Skeletal muscle tissue (tissue), 4 donors: ENCODE results near the gene RPS6KC1. TPM values are rescaled to one million over a fixed set of nuclear protein-coding genes. Genes with fewer than 3 reads are reported as not detected.

ENCODE experiments used
- H3K27ac ChIP-seq: one replicate; pipeline ENCODE4 v1.7.0; 2013; ENCODE audit warnings: mild to moderate bottlenecking, low read depth, low read length, inconsistent platforms
- H3K27me3 ChIP-seq, 3 donors: one replicate each; pipeline ENCODE4 v1.7.0; 2013; ENCODE audit warnings: low read length in 3 of 3; ENCODE audit not compliant: control insufficient read depth in 3 of 3, insufficient read depth in 3 of 3
- H3K36me3 ChIP-seq, 3 donors: one replicate each; pipeline ENCODE4 v1.7.0; 2013; ENCODE audit warnings: low read length in 3 of 3; ENCODE audit not compliant: control insufficient read depth in 3 of 3, insufficient read depth in 3 of 3
- H3K4me1 ChIP-seq, 3 donors: one replicate each; pipeline ENCODE4 v1.7.0; 2013; ENCODE audit warnings: low read length in 3 of 3, mild to moderate bottlenecking in 3 of 3; ENCODE audit not compliant: control insufficient read depth in 3 of 3, insufficient read depth in 3 of 3
- H3K4me3 ChIP-seq, 3 donors: one replicate each; pipeline ENCODE4 v1.7.0; 2013; ENCODE audit warnings: low read length in 3 of 3
- H3K9ac ChIP-seq, 3 donors: one replicate each; pipeline ENCODE4 v1.7.0; 2013; ENCODE audit warnings: low read length in 3 of 3, mild to moderate bottlenecking in 3 of 3, moderate library complexity in 2 of 3, low read depth in 1 of 3
- H3K9me3 ChIP-seq, 3 donors: one replicate each; pipeline ENCODE4 v1.7.0; 2013; ENCODE audit warnings: low read length in 3 of 3; ENCODE audit not compliant: control insufficient read depth in 3 of 3
- total RNA-seq: library from RNA; depleted of rRNA; stranded (reverse); fragments of >200 nt; gene quantifications from one replicate; pipeline ENCODE4 v1.2.3, GENCODE V29; 2014
- donor health status: Osteomylitis.

RPS6KC1 gene
- total RNA-seq, 1 donor from 2014 or later = 38.1 TPM

- Histone ChIP-seq H3K4me1 (peaks cover 8 to 12% (median 9%) of the 10 kb centered on the region in 3 donors), H3K36me3 (no peaks in the 10 kb centered on the region), H3K27me3 (no peaks in the 10 kb centered on the region), H3K4me3 (no peak overlapping the region), H3K9ac (no peak overlapping the region), H3K9me3 (peaks cover 0 to 1% (median 0%) of the 10 kb centered on the region in 3 donors), H3K27ac (no peak overlapping the region)
These were observed 3.9 kb downstream of the RPS6KC1 start for GRCh38 chr1:213054733-213055591.

- no peak overlapping the region for H3K4me3 ChIP-seq
- H3K27ac ChIP-seq = no peak overlapping the region
- no peaks in the 10 kb centered on the region for H3K27me3 ChIP-seq
- H3K4me1 ChIP-seq = peaks cover 2 to 9% (median 7%) of the 10 kb centered on the region in 3 donors
- H3K9me3 ChIP-seq = peaks cover 0 to 1% (median 0%) of the 10 kb centered on the region in 3 donors
- no peaks in the 10 kb centered on the region for H3K36me3 ChIP-seq
- H3K9ac ChIP-seq = no peak overlapping the region
These were observed 4.7 kb downstream of the RPS6KC1 start for GRCh38 chr1:213055767-213056166.

GRCh38 chr1:213057264-213058059 lies 6.4 kb downstream of the RPS6KC1 start:
- H3K4me1 ChIP-seq = peaks cover 0 to 3% (median 0%) of the 10 kb centered on the region in 3 donors
- H3K27me3 ChIP-seq = no peaks in the 10 kb centered on the region
- peaks cover 0 to 1% (median 0%) of the 10 kb centered on the region in 3 donors for H3K9me3 ChIP-seq
- H3K27ac ChIP-seq = no peak overlapping the region
- H3K4me3 ChIP-seq = no peak overlapping the region
- H3K36me3 ChIP-seq = no peaks in the 10 kb centered on the region
- no peak overlapping the region for H3K9ac ChIP-seq

- Histone ChIP-seq H3K9ac (no peak overlapping the region), H3K9me3 (peaks cover 0 to 1% (median 0%) of the 10 kb centered on the region in 3 donors), H3K27ac (no peak overlapping the region), H3K36me3 (no peaks in the 10 kb centered on the region), H3K27me3 (no peaks in the 10 kb centered on the region), H3K4me3 (no peak overlapping the region), H3K4me1 (no peaks in the 10 kb centered on the region)
These were observed 9.8 kb downstream of the RPS6KC1 start for GRCh38 chr1:213060836-213061235.

GRCh38 chr1:213061263-213061662 lies 10.2 kb downstream of the RPS6KC1 start:
- Histone ChIP-seq H3K27ac (no peak overlapping the region), H3K4me1 (no peaks in the 10 kb centered on the region), H3K9ac (no peak overlapping the region), H3K4me3 (no peak overlapping the region), H3K36me3 (no peaks in the 10 kb centered on the region), H3K9me3 (peaks cover 0 to 1% (median 0%) of the 10 kb centered on the region in 3 donors), H3K27me3 (no peaks in the 10 kb centered on the region)

- H3K4me3 ChIP-seq = no peak overlapping the region
- no peaks in the 10 kb centered on the region for H3K4me1 ChIP-seq
- no peaks in the 10 kb centered on the region for H3K27me3 ChIP-seq
- no peaks in the 10 kb centered on the region for H3K36me3 ChIP-seq
- no peaks in the 10 kb centered on the region for H3K9me3 ChIP-seq
- no peak overlapping the region for H3K9ac ChIP-seq
- no peak overlapping the region for H3K27ac ChIP-seq
These were observed 14.8 kb downstream of the RPS6KC1 start for GRCh38 chr1:213065800-213066199.

GRCh38 chr1:213066363-213066762 lies 15.3 kb downstream of the RPS6KC1 start:
- H3K27me3 ChIP-seq = no peaks in the 10 kb centered on the region
- no peaks in the 10 kb centered on the region for H3K4me1 ChIP-seq
- H3K4me3 ChIP-seq = no peak overlapping the region
- H3K27ac ChIP-seq = no peak overlapping the region
- H3K9me3 ChIP-seq = no peaks in the 10 kb centered on the region
- H3K9ac ChIP-seq = no peak overlapping the region
- H3K36me3 ChIP-seq = no peaks in the 10 kb centered on the region

- no peaks in the 10 kb centered on the region for H3K36me3 ChIP-seq
- H3K4me3 ChIP-seq = no peak overlapping the region
- no peaks in the 10 kb centered on the region for H3K4me1 ChIP-seq
- H3K27ac ChIP-seq = no peak overlapping the region
- no peaks in the 10 kb centered on the region for H3K9me3 ChIP-seq
- no peaks in the 10 kb centered on the region for H3K27me3 ChIP-seq
- no peak overlapping the region for H3K9ac ChIP-seq
These were observed 16.3 kb downstream of the RPS6KC1 start for GRCh38 chr1:213067352-213067751.

- H3K27me3 ChIP-seq = no peaks in the 10 kb centered on the region
- no peak overlapping the region for H3K4me3 ChIP-seq
- H3K36me3 ChIP-seq = no peaks in the 10 kb centered on the region
- no peaks in the 10 kb centered on the region for H3K4me1 ChIP-seq
- H3K9ac ChIP-seq = no peak overlapping the region
- no peaks in the 10 kb centered on the region for H3K9me3 ChIP-seq
- H3K27ac ChIP-seq = no peak overlapping the region
These were observed 19.4 kb downstream of the RPS6KC1 start for GRCh38 chr1:213070406-213070805.

- peaks cover 2 to 4% (median 3%) of the 10 kb centered on the region in 3 donors for H3K36me3 ChIP-seq
- H3K9me3 ChIP-seq = no peaks in the 10 kb centered on the region
- H3K27ac ChIP-seq = no peak overlapping the region
- no peak overlapping the region for H3K4me3 ChIP-seq
- H3K27me3 ChIP-seq = no peaks in the 10 kb centered on the region
- no peak overlapping the region for H3K9ac ChIP-seq
- H3K4me1 ChIP-seq = no peaks in the 10 kb centered on the region
These were observed 24.7 kb downstream of the RPS6KC1 start for GRCh38 chr1:213075725-213076124.
